Ecto neural progenitor cell (in vitro differentiated cells): ENCODE data around the gene VN1R2.
"Not testable (repeated sequence)": the region's sequence is repeated elsewhere in the genome, so short reads cannot be mapped to it uniquely, and the experiment has no call there.

Experiments
- DNase-seq: peaks from one replicate; pipeline ENCODE4 v3.0.0-alpha.2; 2018; ENCODE audit warnings: low spot score

Gene VN1R2

GRCh38 chr19:53257715-53258342, at the start of gene VN1R2:
Gene VN1R2 (plus strand): TSS chr19:53258292. CDS start chr19:53258376, 84 bp downstream.
- DNase-seq, result not testable (repeated sequence)

GRCh38 chr19:53211554-53211953, 46.5 kb upstream of the VN1R2 start:
- DNase-seq, result not testable (repeated sequence)

- no peak for DNase-seq
Observed at GRCh38 chr19:53212703-53213320, 45.3 kb upstream of the VN1R2 start.

- not testable (repeated sequence) for DNase-seq
Observed at GRCh38 chr19:53222716-53223115, 35.4 kb upstream of the VN1R2 start.

- DNase-seq, result no peak
Observed at GRCh38 chr19:53224606-53225005, 33.5 kb upstream of the VN1R2 start.

- DNase-seq, result no peak
Observed at GRCh38 chr19:53237114-53237777, 20.8 kb upstream of the VN1R2 start.

- no peak for DNase-seq
Observed at GRCh38 chr19:53246498-53246897, 11.6 kb upstream of the VN1R2 start.

- DNase-seq, result peak; percentile 92
Observed at GRCh38 chr19:53254411-53255341, 3.4 kb upstream of the VN1R2 start, which contains the start of gene ZNF677. Gene ZNF677 (minus strand): TSS chr19:53254873. CDS start chr19:53251550, 3,323 bp downstream.

GRCh38 chr19:53267623-53268022, 9.5 kb downstream of the VN1R2 start, which contains the start of gene VN1R4:
Gene VN1R4 (minus strand): TSS chr19:53267723. CDS start chr19:53267665, 58 bp downstream.
- DNase-seq, result not testable (repeated sequence)

GRCh38 chr19:53269861-53270260, 11.8 kb downstream of the VN1R2 start:
- DNase-seq, result not testable (repeated sequence)

- no peak for DNase-seq
Observed at GRCh38 chr19:53272044-53272443, 14.0 kb downstream of the VN1R2 start.

- no peak for DNase-seq
Observed at GRCh38 chr19:53275480-53275879, 17.4 kb downstream of the VN1R2 start.

GRCh38 chr19:53281947-53282346, 23.9 kb downstream of the VN1R2 start:
- DNase-seq, result not testable (repeated sequence)

GRCh38 chr19:53285087-53285486, 27.0 kb downstream of the VN1R2 start:
- no peak for DNase-seq

GRCh38 chr19:53290758-53291549, 32.9 kb downstream of the VN1R2 start:
- DNase-seq, result no peak

GRCh38 chr19:53294786-53295441, 36.8 kb downstream of the VN1R2 start:
- DNase-seq, result no peak

GRCh38 chr19:53301341-53301740, 43.2 kb downstream of the VN1R2 start:
- DNase-seq, result not testable (repeated sequence)

GRCh38 chr19:53308339-53308811, 50.3 kb downstream of the VN1R2 start:
- peak; percentile 64 for DNase-seq
